Ascending aorta (tissue), 2 donors: ENCODE measurements around the gene EIF3L. TPM values are rescaled to one million over a fixed set of nuclear protein-coding genes. Genes with fewer than 3 reads are reported as not detected.

Source experiments
- DNase-seq, 2 donors: peaks; one replicate each; pipeline ENCODE4 v3.0.0-alpha.2; 2019; ENCODE audit warnings: low spot score in 2 of 2
- H3K27ac ChIP-seq, 2 donors: fragments of 200-600 bp; sonication (generic); one replicate each; pipeline ENCODE4 v1.5.1; 2016 to 2017; ENCODE audit warnings: mild to moderate bottlenecking in 1 of 2
- H3K27me3 ChIP-seq: fragments of 200-600 bp; sonication (generic); one replicate; pipeline ENCODE4 v1.5.1; 2017
- H3K36me3 ChIP-seq, 2 donors: fragments of 200-600 bp; sonication (generic); one replicate each; pipeline ENCODE4 v1.5.1; 2016
- H3K4me1 ChIP-seq, 2 donors: fragments of 200-600 bp; sonication (generic); one replicate each; pipeline ENCODE4 v1.5.1; 2016 to 2017; ENCODE audit warnings: mild to moderate bottlenecking in 1 of 2
- H3K4me3 ChIP-seq, 2 donors: fragments of 200-600 bp; sonication (generic); one replicate each; pipeline ENCODE4 v1.5.1; 2016 to 2017; ENCODE audit warnings: mild to moderate bottlenecking in 1 of 2
- H3K9me3 ChIP-seq, 2 donors: fragments of 200-600 bp; sonication (generic); one replicate each; pipeline ENCODE4 v1.5.1; 2016
- CTCF ChIP-seq, 3 experiments: fragments of 200-600 bp in 2 of 3; fragments of 450-650 bp in 1 of 3; sonication (generic) in 2 of 3; IDR thresholded peaks; one replicate each; pipeline ENCODE4 v1.5.1; 2016 to 2019; ENCODE audit warnings: antibody characterized with exemption in 3 of 3, mild to moderate bottlenecking in 1 of 3, moderate library complexity in 1 of 3
- intact Hi-C: fragments of 100-400 bp; cut with DNase I; formaldehyde crosslinking; loops from one replicate; pipeline ENCODE4 v1.15.1; 2023
- total RNA-seq: library from RNA; depleted of rRNA; stranded (reverse); fragments of >200 nt; gene quantifications from one replicate; pipeline ENCODE4 v1.1.0, GENCODE V29; 2016

The EIF3L gene
- total RNA-seq, 1 donor from 2014 or later = 256 TPM

GRCh38 chr22:37827056-37827455, 22.2 kb upstream of the EIF3L start:
- H3K4me3 ChIP-seq = no peak overlapping the region
- H3K9me3 ChIP-seq = no peaks in the 10 kb centered on the region
- peaks cover 14 to 32% of the 10 kb centered on the region in 2 donors for H3K36me3 ChIP-seq
- peaks cover 3 to 4% of the 10 kb centered on the region in 2 donors for H3K4me1 ChIP-seq
- no peaks in the 10 kb centered on the region for H3K27me3 ChIP-seq
- DNase-seq = no peak
- no peak for TF ChIP-seq CTCF (IDR thresholded peaks at IDR 0.05)
- peak overlapping the region; percentile 54 to 63 for H3K27ac ChIP-seq
- intact Hi-C loops = no loop called here

- peaks cover 0 to 4% of the 10 kb centered on the region in 2 donors for H3K4me1 ChIP-seq
- H3K36me3 ChIP-seq = peaks cover 38 to 55% of the 10 kb centered on the region in 2 donors
- no peaks in the 10 kb centered on the region for H3K9me3 ChIP-seq
- no peak for TF ChIP-seq CTCF (IDR thresholded peaks at IDR 0.05)
- no peak overlapping the region for H3K4me3 ChIP-seq
- no peak overlapping the region for H3K27ac ChIP-seq
- no peaks in the 10 kb centered on the region for H3K27me3 ChIP-seq
- no peak for DNase-seq
- intact Hi-C loops = no loop called here
Measured at GRCh38 chr22:37830093-37830842, 19.0 kb upstream of the EIF3L start.

- intact Hi-C loops = no loop called here
- no peak for DNase-seq
- Histone ChIP-seq H3K27ac (no peak overlapping the region), H3K36me3 (peaks cover 42 to 56% of the 10 kb centered on the region in 2 donors), H3K4me3 (no peak overlapping the region), H3K9me3 (no peaks in the 10 kb centered on the region), H3K4me1 (peaks cover 0 to 4% of the 10 kb centered on the region in 2 donors), H3K27me3 (no peaks in the 10 kb centered on the region)
- no peak for TF ChIP-seq CTCF (IDR thresholded peaks at IDR 0.05)
Measured at GRCh38 chr22:37831472-37831871, 17.7 kb upstream of the EIF3L start.

GRCh38 chr22:37832022-37832857, 17.0 kb upstream of the EIF3L start:
- no peaks in the 10 kb centered on the region for H3K9me3 ChIP-seq
- no peaks in the 10 kb centered on the region for H3K27me3 ChIP-seq
- TF ChIP-seq CTCF (IDR thresholded peaks at IDR 0.05) = no peak
- intact Hi-C loops = no loop called here
- H3K36me3 ChIP-seq = peaks cover 43 to 63% of the 10 kb centered on the region in 2 donors
- H3K4me1 ChIP-seq = peaks cover 0 to 2% of the 10 kb centered on the region in 2 donors
- DNase-seq = no peak
- H3K4me3 ChIP-seq = no peak overlapping the region
- no peak overlapping the region for H3K27ac ChIP-seq

- intact Hi-C loops = loop anchor here (10.0 kb wide), 2 partner anchors 473 to 863 kb away; partner anchors contain the start of genes CSNK1E, GTPBP1 and JOSD1
- DNase-seq = no peak
- peaks cover 19 to 23% of the 10 kb centered on the region in 2 donors for H3K36me3 ChIP-seq
- H3K27ac ChIP-seq = no peak overlapping the region
- H3K27me3 ChIP-seq = no peaks in the 10 kb centered on the region
- no peak overlapping the region for H3K4me3 ChIP-seq
- H3K4me1 ChIP-seq = peaks cover 4 to 11% of the 10 kb centered on the region in 2 donors
- no peak for TF ChIP-seq CTCF (IDR thresholded peaks at IDR 0.05)
- H3K9me3 ChIP-seq = no peaks in the 10 kb centered on the region
Measured at GRCh38 chr22:37842015-37842793, 7.0 kb upstream of the EIF3L start.
